Fibroblast of the aortic adventitia (primary cell): ENCODE measurements around the gene NUB1. TPM values are rescaled to one million over a fixed set of nuclear protein-coding genes. Genes with fewer than 3 reads are reported as not detected.
"Not testable (repeated sequence)": the region's sequence is repeated elsewhere in the genome, so short reads cannot be mapped to it uniquely, and the experiment has no call there.

Experiments used
- DNase-seq: peaks from one replicate; pipeline ENCODE4 v3.0.0-alpha.2; 2010; ENCODE audit warnings: low read depth
- H3K4me3 ChIP-seq: 2 replicates; pipeline ENCODE4 v1.5.1; 2011; ENCODE audit warnings: low read depth, mild to moderate bottlenecking, control low read depth, low read length, moderate library complexity
- total RNA-seq: library from RNA; depleted of rRNA; stranded (reverse); fragments of >200 nt; gene quantifications from 2 replicates; pipeline ENCODE4 v1.2.3, GENCODE V29; 2012; ENCODE audit warnings: low replicate concordance
- TF ChIP-seq, protein P1 (sequence below): IDR thresholded peaks from 2 replicates; pipeline ENCODE4 v1.5.1; 2011; ENCODE audit warnings: mild to moderate bottlenecking, low read length, control low read depth, inconsistent platforms; ENCODE audit not compliant: insufficient read depth

The NUB1 gene
- total RNA-seq, 1 donor: 46.5 TPM

DNA sequence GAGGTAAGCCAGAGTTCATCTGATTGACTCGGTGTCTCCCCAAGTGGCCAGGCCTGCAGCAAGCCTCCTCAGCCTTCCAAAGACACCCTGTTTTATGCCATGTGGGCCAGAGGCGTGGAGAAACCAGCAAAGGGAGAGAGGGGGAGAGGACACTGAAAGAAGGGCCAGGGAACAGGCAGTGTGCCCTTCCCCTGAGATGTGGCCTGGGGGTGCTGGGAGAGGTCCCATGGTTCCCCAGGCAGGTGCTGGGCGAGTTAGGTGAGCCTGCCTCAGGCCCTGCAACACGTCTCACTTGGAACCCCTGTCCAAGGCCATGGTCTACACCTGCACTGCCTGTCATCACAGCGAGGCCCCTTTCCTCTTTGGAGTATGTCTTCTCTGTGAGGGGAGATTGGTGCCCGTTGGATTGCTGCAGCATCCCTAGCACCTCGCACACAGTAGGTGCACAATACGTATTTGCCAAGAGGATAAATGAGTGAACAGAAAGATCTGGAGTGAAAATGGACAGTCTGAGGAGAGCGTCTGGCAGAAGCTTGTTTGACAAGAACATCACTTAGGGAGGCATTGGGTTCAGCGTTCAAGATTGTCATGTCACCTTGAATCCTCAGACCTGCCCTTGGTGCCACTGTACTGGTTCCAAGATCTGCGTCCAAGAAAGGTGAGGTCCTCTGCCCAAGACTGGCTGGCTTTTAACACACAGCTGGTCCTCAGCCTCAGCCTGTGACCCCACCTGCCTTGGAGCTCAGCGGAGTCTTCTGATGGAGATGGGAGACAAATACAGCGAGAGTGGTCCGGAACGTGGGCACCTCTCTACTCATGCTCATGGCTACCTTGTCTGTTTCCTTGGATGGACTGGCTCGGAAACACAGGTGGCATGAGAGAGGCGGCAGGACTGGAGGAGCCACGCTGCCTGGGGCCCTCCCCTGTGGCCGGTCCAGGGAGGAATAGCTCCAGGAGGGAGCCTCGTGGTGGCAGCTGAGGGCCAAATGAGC is 39.8 kb upstream of the NUB1 start:
- H3K4me3 ChIP-seq: no peak overlapping the region
- DNase-seq: no peak
- TF ChIP-seq, protein P1, sequence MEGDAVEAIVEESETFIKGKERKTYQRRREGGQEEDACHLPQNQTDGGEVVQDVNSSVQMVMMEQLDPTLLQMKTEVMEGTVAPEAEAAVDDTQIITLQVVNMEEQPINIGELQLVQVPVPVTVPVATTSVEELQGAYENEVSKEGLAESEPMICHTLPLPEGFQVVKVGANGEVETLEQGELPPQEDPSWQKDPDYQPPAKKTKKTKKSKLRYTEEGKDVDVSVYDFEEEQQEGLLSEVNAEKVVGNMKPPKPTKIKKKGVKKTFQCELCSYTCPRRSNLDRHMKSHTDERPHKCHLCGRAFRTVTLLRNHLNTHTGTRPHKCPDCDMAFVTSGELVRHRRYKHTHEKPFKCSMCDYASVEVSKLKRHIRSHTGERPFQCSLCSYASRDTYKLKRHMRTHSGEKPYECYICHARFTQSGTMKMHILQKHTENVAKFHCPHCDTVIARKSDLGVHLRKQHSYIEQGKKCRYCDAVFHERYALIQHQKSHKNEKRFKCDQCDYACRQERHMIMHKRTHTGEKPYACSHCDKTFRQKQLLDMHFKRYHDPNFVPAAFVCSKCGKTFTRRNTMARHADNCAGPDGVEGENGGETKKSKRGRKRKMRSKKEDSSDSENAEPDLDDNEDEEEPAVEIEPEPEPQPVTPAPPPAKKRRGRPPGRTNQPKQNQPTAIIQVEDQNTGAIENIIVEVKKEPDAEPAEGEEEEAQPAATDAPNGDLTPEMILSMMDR: no peak

DNA sequence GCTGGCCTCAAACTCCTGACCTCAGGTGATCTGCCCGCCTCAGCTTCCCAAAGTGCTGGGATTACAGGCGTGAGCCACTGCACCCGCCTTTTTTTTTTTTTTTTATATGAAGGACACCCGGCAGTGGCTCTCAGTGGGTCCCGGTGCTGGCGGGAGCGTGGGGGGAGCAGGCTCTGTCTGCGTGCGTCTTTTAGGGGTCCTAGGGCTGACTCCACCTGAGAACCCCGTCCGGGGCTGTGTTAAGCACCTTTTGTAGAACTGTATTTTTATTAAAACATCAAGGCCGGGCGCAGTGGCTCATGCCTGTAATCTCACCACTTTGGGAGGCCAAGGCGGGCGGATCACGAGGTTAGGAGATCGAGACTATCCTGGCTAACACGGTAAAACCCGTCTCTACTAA is 37.4 kb upstream of the NUB1 start:
- not testable (repeated sequence) for DNase-seq, H3K4me3 ChIP-seq

GRCh38 chr7:151304856-151305255 is 36.8 kb upstream of the NUB1 start:
- H3K4me3 ChIP-seq: no peak overlapping the region
- no peak for DNase-seq
- TF ChIP-seq, protein P1: no peak

- TF ChIP-seq, protein P1: no peak
- no peak overlapping the region for H3K4me3 ChIP-seq
- no peak for DNase-seq
Measured at GRCh38 chr7:151306374-151306773, 35.2 kb upstream of the NUB1 start.

GRCh38 chr7:151306860-151307259 is 34.8 kb upstream of the NUB1 start:
- no peak overlapping the region for H3K4me3 ChIP-seq
- DNase-seq: no peak
- TF ChIP-seq, protein P1: no peak

DNA sequence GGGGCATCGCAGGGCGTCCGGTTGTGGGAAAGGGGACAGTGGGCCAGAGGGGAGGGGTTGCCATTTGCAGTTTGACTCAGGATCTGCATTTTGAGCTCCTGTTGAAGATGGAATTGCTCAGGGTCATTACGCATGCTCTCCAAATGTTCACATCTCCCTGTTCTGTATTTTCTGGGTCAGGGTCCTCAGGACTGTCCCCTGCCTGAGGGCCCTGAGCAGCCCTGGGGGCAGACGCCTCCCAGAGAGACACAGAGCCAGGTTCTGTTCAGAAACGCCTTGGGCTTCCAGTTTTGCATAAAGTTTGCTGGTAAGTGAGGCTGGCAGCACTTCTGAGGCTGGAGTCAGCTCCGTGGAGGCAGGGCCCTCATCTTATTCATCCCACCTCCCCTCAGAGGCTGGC is 34.1 kb upstream of the NUB1 start:
- no peak overlapping the region for H3K4me3 ChIP-seq
- TF ChIP-seq, protein P1: no peak
- DNase-seq: no peak

GRCh38 chr7:151308256-151308655 is 33.4 kb upstream of the NUB1 start:
- no peak overlapping the region for H3K4me3 ChIP-seq
- DNase-seq: no peak
- TF ChIP-seq, protein P1: no peak
